A549 (cell line): ENCODE results near the gene MEGF9. TPM values are rescaled to one million over a fixed set of nuclear protein-coding genes. Genes with fewer than 3 reads are reported as not detected.

Experiments
- ATAC-seq, 2 experiments: fragments of 200-7000 bp in 1 of 2; fragments of >200 bp in 1 of 2; cut with Nextera tagmentation in 1 of 2; cut with Tn5 transposase in 1 of 2; 3 replicates each; pipeline versions ENCODE4 v1.8.0 to v1.9.1; 2018 to 2020; ENCODE audit warnings: mild to moderate bottlenecking in 1 of 2, moderate library complexity in 1 of 2
- CTCF ChIA-PET: fragments of 300-600 bp; sonication (Branson Sonifier 250); formaldehyde crosslinking; extraction: SDS; loops from one replicate; lab custom pipeline; 2021; ENCODE audit warnings: antibody characterized with exemption, inconsistent platforms; lab: Yijun Ruan, JAX
- POLR2A ChIA-PET: fragments of 350-600 bp; formaldehyde crosslinking; extraction: SDS; loops from one replicate; lab custom pipeline; 2021; ENCODE audit warnings: antibody characterized with exemption, inconsistent platforms; lab: Yijun Ruan, JAX
- DNase-seq, 2 experiments: peaks; one replicate each; pipeline versions ENCODE4 v3.0.0 to v3.0.0-alpha.2; 2011 to 2016; ENCODE audit warnings: low read depth in 1 of 2, low spot score in 1 of 2
- FAIRE-seq: peaks from 2 replicates; lab custom pipeline; 2011; peaks lifted over from hg19 to GRCh38; lab: Jason Lieb, UNC
- H3K27ac ChIP-seq, 2 experiments: fragments of >200 bp; sonication (Bioruptor Twin); formaldehyde crosslinking; 3 replicates each; pipeline ENCODE4 v1.5.1; 2016 to 2017
- H3K4me1 ChIP-seq: fragments of >200 bp; sonication (Bioruptor Twin); formaldehyde crosslinking; 3 replicates; pipeline ENCODE4 v1.6.1; 2016
- H3K4me2 ChIP-seq: fragments of >200 bp; sonication (Bioruptor Twin); formaldehyde crosslinking; 3 replicates; pipeline ENCODE4 v1.6.1; 2016
- H3K4me3 ChIP-seq: fragments of >200 bp; sonication (Bioruptor Twin); formaldehyde crosslinking; 3 replicates; pipeline ENCODE4 v1.5.1; 2016
- H3K9me3 ChIP-seq: fragments of >200 bp; sonication (Bioruptor Twin); formaldehyde crosslinking; 3 replicates; pipeline ENCODE4 v1.6.1; 2016
- CBX2 ChIP-seq: fragments of 200-600 bp; sonication (generic); IDR thresholded peaks from 2 replicates; pipeline ENCODE4 v1.6.1; 2016; ENCODE audit warnings: low read depth, mild to moderate bottlenecking, borderline replicate concordance
- CEBPB ChIP-seq, 2 experiments: fragments of >200 bp in 1 of 2; sonication (Bioruptor Twin) in 1 of 2; formaldehyde crosslinking in 1 of 2; IDR thresholded peaks; 2 replicates each; pipeline ENCODE4 v1.6.1; 2012 to 2016
- E2F6 ChIP-seq: IDR thresholded peaks from 2 replicates; pipeline ENCODE4 v1.6.1; 2012; ENCODE audit warnings: low read depth, borderline replicate concordance
- EHF ChIP-seq: fragments of 250-450 bp; sonication (Bioruptor Pico); IDR thresholded peaks from 2 replicates; pipeline ENCODE4 v1.5.0; 2020; ENCODE audit warnings: mild to moderate bottlenecking
- EHMT2 ChIP-seq: fragments of 200-600 bp; sonication (generic); IDR thresholded peaks from 2 replicates; pipeline ENCODE4 v1.6.1; 2016; ENCODE audit warnings: antibody characterized with exemption, low read depth, mild to moderate bottlenecking, moderate library complexity
- FOSB ChIP-seq: fragments of 250-450 bp; sonication (Bioruptor Pico); IDR thresholded peaks from 2 replicates; pipeline ENCODE4 v1.5.0; 2020; ENCODE audit warnings: mild to moderate bottlenecking, moderate library complexity
- FOXS1 ChIP-seq: fragments of 250-450 bp; sonication (Bioruptor Pico); IDR thresholded peaks from 2 replicates; pipeline ENCODE4 v1.5.0; 2020; ENCODE audit warnings: mild to moderate bottlenecking, moderate library complexity
- HDAC2 ChIP-seq: fragments of 200-600 bp; sonication (generic); IDR thresholded peaks from 2 replicates; pipeline ENCODE4 v1.6.1; 2016
- HES2 ChIP-seq: fragments of >200 bp; sonication (Bioruptor Twin); formaldehyde crosslinking; IDR thresholded peaks from 2 replicates; pipeline ENCODE4 v1.6.1; 2016
- KDM5A ChIP-seq: fragments of 200-600 bp; sonication (generic); IDR thresholded peaks from 2 replicates; pipeline ENCODE4 v1.6.1; 2016; ENCODE audit warnings: antibody characterized with exemption, mild to moderate bottlenecking
- MAX ChIP-seq: IDR thresholded peaks from 2 replicates; pipeline ENCODE4 v1.6.1; 2012
- NFE2L2 ChIP-seq: fragments of 150-350 bp; conservative IDR thresholded peaks from 2 replicates; pipeline ENCODE4 v1.6.1; 2014; ENCODE audit warnings: low read length
- NPAS2 ChIP-seq: fragments of 250-450 bp; sonication (Bioruptor Pico); IDR thresholded peaks from 2 replicates; pipeline ENCODE4 v1.8.0; 2022; ENCODE audit warnings: mild to moderate bottlenecking, moderate library complexity, borderline replicate concordance
- POLR2A ChIP-seq: IDR thresholded peaks from 2 replicates; pipeline ENCODE4 v1.6.1; 2012; ENCODE audit warnings: mild to moderate bottlenecking, low read length
- RCOR1 ChIP-seq: fragments of 150-350 bp; IDR thresholded peaks from 2 replicates; pipeline ENCODE4 v1.6.1; 2014; ENCODE audit warnings: antibody characterized with exemption, low read length, low read depth
- USF2 ChIP-seq: fragments of 450-650 bp; IDR thresholded peaks from 2 replicates; pipeline ENCODE4 v1.6.1; 2014; ENCODE audit warnings: antibody characterized with exemption
- ZFP36 ChIP-seq: fragments of 450-650 bp; IDR thresholded peaks from 2 replicates; pipeline ENCODE4 v1.6.1; 2014; ENCODE audit warnings: borderline replicate concordance; ENCODE audit not compliant: partially characterized antibody
- WGBS: methylation state at CpG from one replicate; pipeline ENCODE4 v1.1.6; 2017; ENCODE audit errors: missing lambda C conversion rate; 5-methylcytosine and 5-hydroxymethylcytosine counted together
- polyA plus RNA-seq, 4 experiments: library from polyadenylated mRNA; depleted of rRNA in 3 of 4; stranded (reverse); fragments of >200 nt; fragmentation: RNase III in 1 of 4; extraction: RNeasy Plus Mini Kit Qiagen cat#74134 plus additional on column Dnase treatment in 1 of 4; gene quantifications; 2 replicates in 3 of 4; 3 replicates in 1 of 4; pipeline ENCODE4 v1.2.3, GENCODE V29; 2011 to 2017

The MEGF9 gene
- polyA plus RNA-seq, 2 of the 4 experiments (the other 2 are of a cell fraction), result 25.7 to 33.4 TPM

- CTCF ChIA-PET, result no interaction called here
- H3K4me2 ChIP-seq, result peak overlapping the region; percentile 65
- FAIRE-seq (no peak), DNase-seq (no peak), ATAC-seq (peak in 1 of 2 experiments; percentile 50; a peak in 3 of 6 replicates)
- POLR2A ChIA-PET, result no interaction called here
- H3K4me1 ChIP-seq, result peaks cover 65% of the 10 kb centered on the region
- peak overlapping the region; percentile 42 to 53; a peak in 4 of 6 replicates for H3K27ac ChIP-seq
- TF ChIP-seq EHMT2, result no peak
- H3K4me3 ChIP-seq, result no peak overlapping the region
- peaks cover 9% of the 10 kb centered on the region; the same call in 2 of the 3 replicates for H3K9me3 ChIP-seq
These were observed 50.3 kb downstream of the MEGF9 start for GRCh38 chr9:120663950-120664349.

- ATAC-seq (peak in 1 of 2 experiments; percentile 28; a peak in 2 of 6 replicates), DNase-seq (no peak), FAIRE-seq (no peak)
- peak overlapping the region; percentile 65 for H3K4me2 ChIP-seq
- H3K4me1 ChIP-seq, result peaks cover 62% of the 10 kb centered on the region
- WGBS, result 34% methylated on average over 3 of the region's 3 CpGs
- H3K27ac ChIP-seq, result peak overlapping the region; percentile 42 to 53; a peak in 4 of 6 replicates
- TF ChIP-seq MAX (no peak), HES2 (no peak), NFE2L2 (no peak), E2F6 (no peak)
- H3K4me3 ChIP-seq, result no peak overlapping the region
- H3K9me3 ChIP-seq, result peaks cover 9% of the 10 kb centered on the region; the same call in 2 of the 3 replicates
- POLR2A ChIA-PET, result no interaction called here
- CTCF ChIA-PET, result interaction anchor here (1.5 kb wide), 2 partner anchors 14 to 18 kb away, joined by 3 to 4 read pairs; no protein-coding TSS in a partner anchor
These were observed 50.9 kb downstream of the MEGF9 start for GRCh38 chr9:120663380-120663779.

GRCh38 chr9:120662513-120662912 lies 51.8 kb downstream of the MEGF9 start:
- no peak for TF ChIP-seq USF2
- no peak for TF ChIP-seq HDAC2
- TF ChIP-seq POLR2A, result no peak
- no peak for TF ChIP-seq EHF (CRISPR knock-in tag)
- no peak for TF ChIP-seq FOSB (CRISPR knock-in tag)
- no peak for TF ChIP-seq ZFP36
- no peak for TF ChIP-seq NPAS2 (CRISPR knock-in tag)
- TF ChIP-seq MAX, result no peak
- no peak for TF ChIP-seq CEBPB (IDR thresholded peaks at IDR 0.05)
- TF ChIP-seq FOXS1 (CRISPR knock-in tag), result no peak
- TF ChIP-seq RCOR1, result no peak
- no peak for TF ChIP-seq KDM5A
- no peak for TF ChIP-seq CBX2
- TF ChIP-seq, all 56 proteins: peak for 0
- 92% methylated on average over 8 of the region's 8 CpGs for WGBS
- ChIA-PET CTCF (interaction anchor here (1.2 to 1.5 kb wide), 3 partner anchors 13 to 29 kb away, joined by 3 to 4 read pairs (median 4); no protein-coding TSS in a partner anchor), POLR2A (no interaction called here)
- H3K4me1 ChIP-seq, result peaks cover 57% of the 10 kb centered on the region
- no peak overlapping the region for H3K4me3 ChIP-seq
- no peak for ATAC-seq
- DNase-seq, result no peak
- H3K27ac ChIP-seq, result peak overlapping the region in 1 of 2 experiments; percentile 53; a peak in 1 of 6 replicates
- H3K4me2 ChIP-seq, result peak overlapping the region; percentile 65; the same call in 1 of the 3 replicates
- FAIRE-seq, result no peak
- peaks cover 9% of the 10 kb centered on the region; the same call in 2 of the 3 replicates for H3K9me3 ChIP-seq

GRCh38 chr9:120659676-120660075 lies 54.6 kb downstream of the MEGF9 start:
- H3K4me2 ChIP-seq, result peak overlapping the region; percentile 34; the same call in 2 of the 3 replicates
- ChIA-PET CTCF (interaction anchor here (0.9 kb wide), 1 partner anchor 84 kb away, joined by 3 read pairs; no protein-coding TSS in a partner anchor), POLR2A (interaction anchor here (0.5 kb wide), 1 partner anchor 51 kb away, joined by 8 read pairs; no protein-coding TSS in a partner anchor)
- TF ChIP-seq NFE2L2 (no peak), HES2 (no peak), EHMT2 (no peak)
- ATAC-seq (no peak), FAIRE-seq (no peak), DNase-seq (no peak)
- peaks cover 64% of the 10 kb centered on the region for H3K4me1 ChIP-seq
- no peak overlapping the region for H3K4me3 ChIP-seq
- WGBS, result 50% methylated on average over 2 of the region's 2 CpGs
- no peak overlapping the region for H3K27ac ChIP-seq
- H3K9me3 ChIP-seq, result no peaks in the 10 kb centered on the region
